Muscle layer of colon (tissue), 2 donors: ENCODE measurements around the gene SLC25A4.
A peak's percentile ranks its signal among the peaks of the same experiment; 100 is the strongest.
"Not testable (repeated sequence)": the region's sequence is repeated elsewhere in the genome, so short reads cannot be mapped to it uniquely, and the experiment has no call there.

Source experiments
- H3K27ac ChIP-seq: one replicate; pipeline ENCODE4 v1.7.0; 2013; ENCODE audit warnings: low read depth, mild to moderate bottlenecking, low read length, moderate library complexity
- H3K27me3 ChIP-seq, 2 donors: one replicate each; pipeline ENCODE4 v1.7.0; 2013; ENCODE audit warnings: low read length in 2 of 2, mild to moderate bottlenecking in 2 of 2; ENCODE audit not compliant: insufficient read depth in 2 of 2, control insufficient read depth in 1 of 2
- H3K36me3 ChIP-seq: one replicate; pipeline ENCODE4 v1.7.0; 2013; ENCODE audit warnings: mild to moderate bottlenecking, low read length; ENCODE audit not compliant: insufficient read depth
- H3K4me1 ChIP-seq: one replicate; pipeline ENCODE4 v1.7.0; 2013; ENCODE audit warnings: mild to moderate bottlenecking, low read length; ENCODE audit not compliant: insufficient read depth
- H3K4me3 ChIP-seq, 2 donors: one replicate each; pipeline ENCODE4 v1.7.0; 2013; ENCODE audit warnings: low read length in 2 of 2, low read depth in 1 of 2, mild to moderate bottlenecking in 1 of 2, moderate library complexity in 1 of 2
- H3K9ac ChIP-seq: one replicate; pipeline ENCODE4 v1.7.0; 2013; ENCODE audit warnings: low read length
- H3K9me3 ChIP-seq: one replicate; pipeline ENCODE4 v1.7.0; 2013; ENCODE audit warnings: mild to moderate bottlenecking, low read length
- donor health status: abdominal sarcoma.
- donor health status: Adenocarcinoma of cecum.

SLC25A4 gene

DNA sequence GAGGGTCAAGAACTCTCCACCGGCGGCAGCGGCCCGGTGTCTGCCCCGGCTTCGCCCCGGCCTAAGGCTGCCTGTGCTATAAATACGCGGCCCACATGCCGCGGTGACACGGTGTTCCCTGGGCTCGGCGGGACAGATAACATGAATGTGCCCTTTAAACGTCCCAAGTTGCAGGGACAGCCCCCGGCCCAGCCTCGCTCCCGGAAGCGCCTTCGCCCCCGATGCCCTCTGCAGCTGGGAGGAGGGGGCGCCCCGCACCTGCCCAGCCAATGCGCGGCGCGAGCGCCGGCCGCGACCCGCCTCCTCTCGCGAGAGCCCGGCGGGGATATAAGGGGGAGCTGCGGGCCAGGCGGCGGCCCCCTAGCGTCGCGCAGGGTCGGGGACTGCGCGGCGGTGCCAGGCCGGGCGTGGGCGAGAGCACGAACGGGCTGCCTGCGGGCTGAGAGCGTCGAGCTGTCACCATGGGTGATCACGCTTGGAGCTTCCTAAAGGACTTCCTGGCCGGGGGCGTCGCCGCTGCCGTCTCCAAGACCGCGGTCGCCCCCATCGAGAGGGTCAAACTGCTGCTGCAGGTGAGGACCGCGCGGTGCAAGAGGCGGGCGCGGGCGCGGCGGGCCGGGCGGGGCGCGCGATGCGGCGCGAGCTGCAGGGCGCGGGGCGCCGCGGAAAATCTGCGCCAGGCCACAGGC lies at the start of gene SLC25A4:
TSS of gene SLC25A4 (plus strand) at position 355 of the 689 bp plus-strand sequence. CDS start at position 462, 107 bp downstream.
- no peaks in the 10 kb centered on the region for H3K9me3 ChIP-seq
- H3K4me1 ChIP-seq, result peaks cover 24% of the 10 kb centered on the region
- H3K36me3 ChIP-seq, result peaks cover 23% of the 10 kb centered on the region

DNA sequence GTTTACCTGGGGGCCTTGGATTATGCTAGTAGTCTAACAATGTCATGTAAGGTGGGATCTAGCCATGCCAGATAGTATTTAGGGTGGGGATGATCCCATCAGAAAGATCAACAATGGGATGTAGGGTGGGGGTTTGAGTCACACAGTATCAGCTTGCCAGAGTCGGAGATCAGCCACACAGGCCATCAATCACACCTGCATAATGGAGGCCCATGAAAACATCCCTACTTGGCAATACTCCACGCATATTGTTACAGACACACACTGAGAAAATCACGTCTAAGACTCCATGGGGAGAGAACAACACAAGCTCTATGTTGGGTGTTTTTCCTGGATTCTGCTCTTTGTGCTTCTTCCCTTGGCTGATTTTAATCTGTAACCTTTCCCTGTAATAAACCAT lies 49.5 kb upstream of the SLC25A4 start:
- Histone ChIP-seq H3K9me3 (no peaks in the 10 kb centered on the region), H3K4me1 (no peaks in the 10 kb centered on the region), H3K36me3 (no peaks in the 10 kb centered on the region), H3K27ac (no peak overlapping the region), H3K4me3 (no peak overlapping the region), H3K27me3 (no peaks in the 10 kb centered on the region), H3K9ac (no peak overlapping the region)

More for the DNA sequence above, at the start of gene SLC25A4:
- Histone ChIP-seq H3K27me3 (no peaks in the 10 kb centered on the region), H3K27ac (peak within 1 kb of the TSS; percentile 87), H3K4me3 (peak within 1 kb of the TSS; percentile 87), H3K9ac (peak within 1 kb of the TSS; percentile 96)

DNA sequence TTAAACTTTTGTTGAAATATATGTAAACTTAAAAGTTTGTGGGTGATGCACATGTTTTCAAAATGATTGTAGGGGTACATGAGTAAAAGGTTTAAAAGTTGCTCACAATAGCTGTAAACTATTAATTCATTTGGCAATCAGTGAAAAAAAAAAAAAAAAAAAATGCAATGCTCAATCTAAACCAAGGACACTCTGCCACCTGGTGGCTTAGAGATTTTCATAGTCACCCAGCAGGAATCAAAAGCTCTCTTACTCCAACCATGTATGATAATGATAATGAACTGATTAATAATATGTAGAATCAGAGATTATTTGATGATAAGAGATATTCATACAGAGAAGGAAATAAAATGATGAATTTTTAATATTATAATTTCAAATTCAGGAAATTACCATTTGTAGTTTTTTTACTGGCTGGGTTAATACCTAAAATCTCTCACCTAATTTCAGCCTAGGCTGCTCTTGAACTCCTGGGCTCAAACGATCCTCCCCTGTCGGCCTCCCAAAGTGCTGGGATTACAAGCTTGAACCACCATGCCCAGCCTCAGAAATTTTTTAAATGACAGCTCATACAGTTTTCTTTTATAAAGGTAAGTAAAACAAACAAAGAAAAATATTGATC lies 46.9 kb upstream of the SLC25A4 start:
- no peak overlapping the region for H3K4me3 ChIP-seq
- no peak overlapping the region for H3K9ac ChIP-seq
- H3K9me3 ChIP-seq, result no peaks in the 10 kb centered on the region
- no peaks in the 10 kb centered on the region for H3K36me3 ChIP-seq
- H3K4me1 ChIP-seq, result no peaks in the 10 kb centered on the region
- H3K27me3 ChIP-seq, result no peaks in the 10 kb centered on the region
- H3K27ac ChIP-seq, result no peak overlapping the region

DNA sequence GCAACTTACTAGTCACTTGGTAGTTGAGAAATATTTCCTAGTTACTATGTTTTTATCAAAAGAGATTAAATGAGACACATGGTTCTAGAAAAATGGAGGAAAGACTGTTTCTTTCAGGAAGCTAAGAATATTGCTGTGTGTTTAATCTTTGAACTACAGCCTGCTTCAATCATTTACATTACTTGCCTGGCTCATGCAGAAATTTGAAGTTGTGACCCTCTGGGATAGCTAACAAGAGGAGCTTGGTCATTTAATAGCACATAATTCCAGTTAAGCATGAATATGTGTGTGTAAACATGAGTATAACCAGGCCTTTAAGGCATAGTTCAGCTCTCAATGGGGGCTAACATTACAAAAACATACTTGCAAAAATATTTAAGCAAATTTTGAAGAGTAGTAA lies 44.6 kb upstream of the SLC25A4 start:
- H3K27ac ChIP-seq, result no peak overlapping the region
- no peak overlapping the region for H3K9ac ChIP-seq
- no peaks in the 10 kb centered on the region for H3K4me1 ChIP-seq
- no peaks in the 10 kb centered on the region for H3K27me3 ChIP-seq
- H3K36me3 ChIP-seq, result no peaks in the 10 kb centered on the region
- H3K9me3 ChIP-seq, result no peaks in the 10 kb centered on the region
- no peak overlapping the region for H3K4me3 ChIP-seq

DNA sequence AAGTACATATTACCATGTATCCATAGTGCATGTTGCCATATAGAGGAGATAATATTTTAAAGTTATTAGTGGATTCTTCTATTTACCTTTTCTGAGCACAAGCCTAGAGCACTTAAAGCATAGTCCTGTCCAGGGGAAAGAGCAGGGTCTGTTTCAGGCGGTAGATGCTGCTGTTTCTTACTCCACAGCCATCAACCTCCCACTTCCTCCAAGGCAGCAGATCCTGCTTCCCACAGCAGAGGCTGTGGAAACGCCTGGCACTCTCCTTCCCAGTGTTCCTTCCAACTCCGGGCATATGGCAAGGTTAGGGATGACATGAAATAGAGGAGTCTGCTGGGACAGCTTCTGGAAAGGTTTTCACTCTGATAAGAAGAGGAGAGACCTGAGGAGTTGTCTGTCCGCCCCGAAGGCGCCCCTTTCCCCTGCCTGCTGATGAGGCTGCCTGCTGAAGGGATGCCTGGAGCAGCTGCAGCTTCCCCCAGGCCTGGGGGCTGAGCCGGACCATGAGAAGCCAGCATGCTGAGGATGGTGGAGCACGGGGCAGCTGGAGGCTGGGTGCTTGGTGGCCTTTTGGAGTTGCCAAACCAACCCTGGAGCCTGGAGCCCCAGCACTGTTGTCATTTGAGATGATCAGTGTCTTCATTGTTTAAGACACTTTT lies 43.9 kb upstream of the SLC25A4 start:
- Histone ChIP-seq H3K9me3 (no peaks in the 10 kb centered on the region), H3K27me3 (no peaks in the 10 kb centered on the region), H3K4me3 (no peak overlapping the region), H3K36me3 (no peaks in the 10 kb centered on the region), H3K27ac (no peak overlapping the region), H3K9ac (no peak overlapping the region), H3K4me1 (no peaks in the 10 kb centered on the region)

DNA sequence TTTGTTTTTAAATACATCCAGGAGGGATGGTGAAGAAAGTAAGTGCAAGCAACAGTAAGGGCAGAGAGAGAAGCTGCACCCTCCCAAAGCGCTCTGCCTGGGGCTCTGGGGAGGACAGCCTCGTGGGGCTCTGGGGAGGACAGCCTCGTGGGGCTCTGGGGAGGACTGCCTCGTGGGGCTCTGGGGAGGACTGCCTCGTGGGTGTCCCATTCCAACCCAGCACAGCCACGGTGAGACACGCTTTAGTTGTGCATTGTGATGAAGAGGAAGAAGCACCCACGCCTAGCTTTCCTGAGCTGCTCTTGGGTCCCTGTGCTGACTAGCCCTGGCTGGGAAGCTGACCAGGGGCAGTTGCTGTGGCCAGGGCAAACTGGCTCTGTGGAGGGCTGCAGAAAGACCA lies 43.1 kb upstream of the SLC25A4 start:
- Histone ChIP-seq H3K9me3 (no peaks in the 10 kb centered on the region), H3K36me3 (no peaks in the 10 kb centered on the region), H3K4me1 (no peaks in the 10 kb centered on the region), H3K27ac (no peak overlapping the region), H3K9ac (no peak overlapping the region), H3K27me3 (no peaks in the 10 kb centered on the region), H3K4me3 (no peak overlapping the region)

DNA sequence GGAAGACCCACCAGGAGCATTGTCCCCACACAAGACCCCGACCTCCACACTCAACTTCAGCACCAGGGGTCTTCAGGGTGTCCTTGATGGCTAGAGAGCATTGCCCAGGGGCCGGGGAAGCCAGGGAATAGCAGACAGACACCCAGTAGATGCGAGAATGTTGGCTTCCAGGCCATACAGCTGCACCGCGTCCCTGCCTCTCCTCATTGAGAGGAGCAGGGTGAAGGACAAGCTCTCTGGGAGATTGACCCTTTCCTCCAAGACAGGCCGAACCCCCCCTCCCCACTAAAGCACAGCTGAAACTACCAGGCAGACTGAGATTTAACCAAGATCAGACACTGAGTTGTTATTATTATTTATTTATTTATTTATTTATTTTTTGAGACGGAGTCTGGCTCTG lies 42.6 kb upstream of the SLC25A4 start:
- Histone ChIP-seq H3K9me3 (no peaks in the 10 kb centered on the region), H3K27ac (no peak overlapping the region), H3K4me1 (no peaks in the 10 kb centered on the region), H3K9ac (no peak overlapping the region), H3K27me3 (no peaks in the 10 kb centered on the region), H3K36me3 (no peaks in the 10 kb centered on the region), H3K4me3 (no peak overlapping the region)

DNA sequence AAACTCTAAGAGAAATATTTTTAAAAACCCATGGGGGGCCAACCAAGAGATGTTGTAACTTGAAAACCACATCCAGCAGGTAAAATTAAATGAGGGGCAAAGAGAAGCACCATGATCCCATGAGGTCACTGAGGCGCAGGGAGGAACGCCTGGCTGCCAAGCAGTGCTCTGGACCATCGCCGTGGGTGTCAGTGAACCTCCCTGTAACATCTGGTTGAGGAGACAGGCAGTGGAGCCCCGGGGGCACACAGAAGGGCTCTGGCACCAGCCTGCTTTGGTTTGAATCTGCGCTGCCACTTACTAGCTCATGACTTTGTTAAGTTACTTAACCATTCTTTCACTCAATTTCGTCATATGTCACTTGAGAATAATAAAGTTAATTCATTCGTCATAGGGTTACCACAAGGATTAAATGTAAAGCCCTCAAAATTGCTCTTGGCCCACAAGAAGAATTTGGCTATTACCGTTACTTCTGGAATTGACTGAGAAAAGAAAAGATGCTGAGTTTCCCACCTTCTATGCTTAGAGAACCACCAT lies 41.6 kb upstream of the SLC25A4 start:
- Histone ChIP-seq H3K4me1 (no peaks in the 10 kb centered on the region), H3K27me3 (no peaks in the 10 kb centered on the region), H3K4me3 (no peak overlapping the region), H3K9ac (no peak overlapping the region), H3K27ac (no peak overlapping the region), H3K36me3 (no peaks in the 10 kb centered on the region), H3K9me3 (no peaks in the 10 kb centered on the region)

DNA sequence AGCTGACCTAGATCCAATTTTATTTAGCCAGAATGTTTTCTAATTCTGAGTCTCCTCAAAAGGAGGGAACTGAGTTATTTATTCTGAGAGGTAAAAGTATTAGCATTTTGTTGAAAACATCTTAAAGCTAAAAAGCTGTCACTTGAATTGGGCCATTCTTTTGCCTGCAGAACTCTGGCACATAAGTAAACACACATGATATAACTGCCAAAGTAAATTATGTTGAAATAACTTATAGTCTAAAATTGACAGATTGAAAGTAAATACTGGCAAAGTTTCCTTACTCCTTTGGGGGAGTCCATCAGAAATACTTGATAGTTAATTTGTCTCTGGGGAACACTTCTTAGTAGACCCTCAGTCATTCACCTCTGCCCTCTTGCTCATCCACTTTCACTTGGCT lies 38.3 kb upstream of the SLC25A4 start:
- H3K9ac ChIP-seq, result no peak overlapping the region
- H3K4me1 ChIP-seq, result no peaks in the 10 kb centered on the region
- H3K4me3 ChIP-seq, result no peak overlapping the region
- H3K27me3 ChIP-seq, result no peaks in the 10 kb centered on the region
- no peak overlapping the region for H3K27ac ChIP-seq
- no peaks in the 10 kb centered on the region for H3K9me3 ChIP-seq
- H3K36me3 ChIP-seq, result no peaks in the 10 kb centered on the region

DNA sequence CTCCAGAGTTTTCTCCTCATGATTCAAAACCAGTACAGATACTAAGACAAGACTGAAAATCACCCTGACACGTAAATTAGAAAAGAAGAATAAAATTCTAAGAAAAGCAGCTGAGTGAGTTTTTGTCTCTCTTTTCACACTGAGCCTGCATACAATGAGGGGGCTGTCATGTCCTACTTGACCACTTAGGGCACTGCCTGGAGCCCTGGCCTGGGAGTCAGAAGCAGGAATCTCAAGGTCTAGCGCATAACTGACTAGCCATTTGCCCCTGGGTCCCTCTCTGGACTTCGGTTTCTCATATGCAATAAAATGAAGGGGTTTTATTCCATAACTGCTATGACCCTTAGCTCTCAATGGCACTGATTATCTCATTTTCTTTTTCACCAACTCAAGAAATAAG lies 36.7 kb upstream of the SLC25A4 start:
- Histone ChIP-seq H3K27ac (no peak overlapping the region), H3K27me3 (no peaks in the 10 kb centered on the region), H3K9ac (no peak overlapping the region), H3K9me3 (no peaks in the 10 kb centered on the region), H3K4me3 (no peak overlapping the region), H3K36me3 (no peaks in the 10 kb centered on the region), H3K4me1 (peaks cover 2% of the 10 kb centered on the region)

DNA sequence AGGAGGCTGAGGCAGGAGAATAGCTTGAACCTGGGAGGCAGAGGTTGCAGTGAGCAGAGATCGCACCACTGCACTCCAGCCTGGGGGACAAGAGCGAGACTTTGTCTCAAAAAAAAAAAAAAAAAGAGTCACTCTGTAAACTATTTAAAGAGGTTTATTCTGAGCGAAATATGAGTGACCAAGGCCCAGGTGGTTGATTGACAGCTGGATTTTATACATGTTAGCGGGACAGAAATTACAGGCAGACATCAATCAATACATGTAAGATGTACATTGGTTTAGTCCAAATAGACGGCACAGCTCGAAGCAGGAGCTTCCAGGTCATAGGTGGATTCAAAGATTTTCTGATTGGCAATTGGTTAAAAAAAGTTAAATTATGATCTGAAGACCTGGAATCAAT lies 35.5 kb upstream of the SLC25A4 start:
- not testable (repeated sequence) for H3K9me3 ChIP-seq, H3K4me3 ChIP-seq, H3K27ac ChIP-seq, H3K27me3 ChIP-seq, H3K9ac ChIP-seq, H3K36me3 ChIP-seq
- peaks cover 13% of the 10 kb centered on the region for H3K4me1 ChIP-seq
